Liver (tissue), 9 donors: ENCODE measurements around the gene SFMBT2. TPM values are rescaled to one million over a fixed set of nuclear protein-coding genes. Genes with fewer than 3 reads are reported as not detected.

Source experiments
- DNase-seq: peaks from one replicate; pipeline ENCODE4 v3.0.0-alpha.2; 2017; ENCODE audit warnings: low spot score
- H3K27ac ChIP-seq, 2 donors: one replicate each; pipeline ENCODE4 v1.7.0; 2013; ENCODE audit warnings: inconsistent platforms in 2 of 2, low read length in 2 of 2, control low read depth in 1 of 2, low read depth in 1 of 2, mild to moderate bottlenecking in 1 of 2
- H3K27me3 ChIP-seq, 4 donors: one replicate each; pipeline versions ENCODE4 v1.6.1 to v1.7.0; 2013; ENCODE audit warnings: low read length in 3 of 4, inconsistent platforms in 1 of 4, mild to moderate bottlenecking in 1 of 4, moderate library complexity in 1 of 4; ENCODE audit not compliant: control insufficient read depth in 4 of 4, insufficient read depth in 4 of 4
- H3K36me3 ChIP-seq, 4 donors: one replicate each; pipeline versions ENCODE4 v1.6.1 to v1.7.0; 2013; ENCODE audit warnings: low read length in 3 of 4, mild to moderate bottlenecking in 3 of 4, low read depth in 1 of 4, moderate library complexity in 1 of 4; ENCODE audit not compliant: control insufficient read depth in 4 of 4, insufficient read depth in 3 of 4
- H3K4me1 ChIP-seq, 4 donors: one replicate each; pipeline versions ENCODE4 v1.6.1 to v1.7.0; 2013; ENCODE audit warnings: low read length in 3 of 4, mild to moderate bottlenecking in 3 of 4, moderate library complexity in 1 of 4; ENCODE audit not compliant: control insufficient read depth in 4 of 4, insufficient read depth in 4 of 4
- H3K4me3 ChIP-seq, 3 donors: one replicate each; pipeline versions ENCODE4 v1.6.1 to v1.7.0; 2013; ENCODE audit warnings: low read length in 3 of 3, control low read depth in 1 of 3, low read depth in 1 of 3, mild to moderate bottlenecking in 1 of 3
- H3K9ac ChIP-seq, 2 donors: one replicate each; pipeline ENCODE4 v1.7.0; 2013; ENCODE audit warnings: low read length in 2 of 2, mild to moderate bottlenecking in 2 of 2, moderate library complexity in 2 of 2, control low read depth in 1 of 2, low read depth in 1 of 2
- H3K9me3 ChIP-seq, 4 donors: one replicate each; pipeline versions ENCODE4 v1.6.1 to v1.7.0; 2013; ENCODE audit warnings: low read length in 3 of 4; ENCODE audit not compliant: control insufficient read depth in 4 of 4
- ATF3 ChIP-seq: IDR thresholded peaks from 2 replicates; pipeline ENCODE4 v1.6.1; 2016; ENCODE audit warnings: antibody characterized with exemption
- CTCF ChIP-seq: fragments of 150-350 bp; IDR thresholded peaks from 2 replicates; pipeline ENCODE4 v1.5.1; 2017; ENCODE audit warnings: improper control_type of control experiment, low read depth, low read length; ENCODE audit not compliant: missing input control
- EGR1 ChIP-seq, 2 donors: IDR thresholded peaks; 2 replicates each; pipeline ENCODE4 v1.6.1; 2016 to 2018; ENCODE audit warnings: antibody characterized with exemption in 2 of 2, low read depth in 2 of 2
- FOXA1 ChIP-seq: IDR thresholded peaks from 2 replicates; pipeline ENCODE4 v1.6.1; 2016; ENCODE audit warnings: antibody characterized with exemption
- FOXA2 ChIP-seq: IDR thresholded peaks from 2 replicates; pipeline ENCODE4 v1.6.1; 2016; ENCODE audit warnings: antibody characterized with exemption
- GABPA ChIP-seq, 2 donors: IDR thresholded peaks in 1 of 2; conservative IDR thresholded peaks in 1 of 2; 2 replicates each; pipeline ENCODE4 v1.6.1; 2016; ENCODE audit warnings: antibody characterized with exemption in 2 of 2, mild to moderate bottlenecking in 1 of 2, moderate library complexity in 1 of 2
- HNF4G ChIP-seq: IDR thresholded peaks from 2 replicates; pipeline ENCODE4 v1.6.1; 2016; ENCODE audit warnings: antibody characterized with exemption
- JUND ChIP-seq, 2 donors: IDR thresholded peaks; 2 replicates each; pipeline ENCODE4 v1.6.1; 2016; ENCODE audit warnings: antibody characterized with exemption in 2 of 2
- NR2F2 ChIP-seq: IDR thresholded peaks from 2 replicates; pipeline ENCODE4 v1.6.1; 2016; ENCODE audit warnings: antibody characterized with exemption
- RAD21 ChIP-seq, 2 donors: IDR thresholded peaks; 2 replicates each; pipeline ENCODE4 v1.6.1; 2016; ENCODE audit warnings: antibody characterized with exemption in 2 of 2, mild to moderate bottlenecking in 2 of 2
- REST ChIP-seq: IDR thresholded peaks from 2 replicates; pipeline ENCODE4 v1.6.1; 2016; ENCODE audit warnings: antibody characterized with exemption, mild to moderate bottlenecking
- RXRA ChIP-seq, 2 donors: IDR thresholded peaks; 2 replicates each; pipeline ENCODE4 v1.6.1; 2017 to 2018; ENCODE audit warnings: antibody characterized with exemption in 2 of 2, mild to moderate bottlenecking in 1 of 2
- SP1 ChIP-seq: IDR thresholded peaks from 2 replicates; pipeline ENCODE4 v1.6.1; 2018; ENCODE audit warnings: antibody characterized with exemption, mild to moderate bottlenecking
- TAF1 ChIP-seq: conservative IDR thresholded peaks from 2 replicates; pipeline ENCODE4 v1.6.1; 2016; ENCODE audit warnings: antibody characterized with exemption, mild to moderate bottlenecking
- WGBS: extraction: QIAGEN DNeasy Blood & Tissue Kit; methylation state at CpG from one replicate; pipeline ENCODE4 v1.1.7; 2013; 5-methylcytosine and 5-hydroxymethylcytosine counted together
- polyA plus RNA-seq, 2 donors: library from polyadenylated mRNA; stranded (reverse) in 1 of 2; unstranded in 1 of 2; fragments of 200-250 nt in 1 of 2; fragments of >200 nt in 1 of 2; fragmentation: Nextera tagmentation in 1 of 2; extraction: Ambion mirVana in 1 of 2; gene quantifications; one replicate each; pipeline versions ENCODE4 v1.2.1 to v1.2.3, GENCODE V29; 2013 to 2015
- total RNA-seq, 2 donors: library from RNA; depleted of rRNA; stranded (reverse); fragments of >200 nt; gene quantifications; one replicate each; pipeline ENCODE4 v1.2.3, GENCODE V29; 2014
- donor health status: healthy.
- donor health status: healthy.
- donor health status: healthy.
- donor health status: healthy.
- donor health status: healthy.

SFMBT2 gene
- total and polyA plus RNA-seq, 4 donors, result 0.46 to 2.8 (median 1.5) TPM

- Histone ChIP-seq H3K27ac (no peak overlapping the region), H3K4me1 (no peaks in the 10 kb centered on the region), H3K9me3 (no peaks in the 10 kb centered on the region), H3K9ac (no peak overlapping the region), H3K36me3 (no peaks in the 10 kb centered on the region), H3K4me3 (no peak overlapping the region), H3K27me3 (no peaks in the 10 kb centered on the region)
- TF ChIP-seq REST (no peak), FOXA1 (no peak), TAF1 (no peak)
- DNase-seq, result no peak
- WGBS, result 90% methylated on average over 11 of the region's 11 CpGs
These were observed 56.3 kb downstream of the SFMBT2 start for GRCh38 chr10:7354330-7355047.

GRCh38 chr10:7351894-7352293, 58.9 kb downstream of the SFMBT2 start:
- no peak for DNase-seq
- Histone ChIP-seq H3K36me3 (no peaks in the 10 kb centered on the region), H3K9ac (no peak overlapping the region), H3K27ac (no peak overlapping the region), H3K4me3 (no peak overlapping the region), H3K4me1 (no peaks in the 10 kb centered on the region), H3K27me3 (no peaks in the 10 kb centered on the region), H3K9me3 (no peaks in the 10 kb centered on the region)
- no peak for TF ChIP-seq ATF3
- 96% methylated on average over 9 of the region's 9 CpGs for WGBS

GRCh38 chr10:7350541-7351195, 60.2 kb downstream of the SFMBT2 start:
- no peak for DNase-seq
- Histone ChIP-seq H3K27ac (no peak overlapping the region), H3K4me3 (no peak overlapping the region), H3K27me3 (no peaks in the 10 kb centered on the region), H3K9me3 (no peaks in the 10 kb centered on the region), H3K4me1 (no peaks in the 10 kb centered on the region), H3K9ac (no peak overlapping the region), H3K36me3 (no peaks in the 10 kb centered on the region)
- 97% methylated on average over 3 of the region's 3 CpGs for WGBS
- TF ChIP-seq GABPA (IDR thresholded peaks at IDR 0.05 in 1 of 2, conservative IDR thresholded peaks at IDR 0.05 in 1 of 2) (no peak), JUND (IDR thresholded peaks at IDR 0.05) (no peak), RAD21 (IDR thresholded peaks at IDR 0.05) (no peak), EGR1 (IDR thresholded peaks at IDR 0.05; ENCODE audit: low read depth in 2 of 2) (no peak), HNF4G (no peak), NR2F2 (no peak), FOXA2 (no peak), CTCF (no peak), FOXA1 (no peak), RXRA (IDR thresholded peaks at IDR 0.05) (no peak), ATF3 (no peak), REST (no peak), TAF1 (no peak), SP1 (no peak)
